ENCODE data around the gene ZNF649. TPM values are rescaled to one million over a fixed set of nuclear protein-coding genes. Genes with fewer than 3 reads are reported as not detected.

ZNF649 gene
- total and polyA plus RNA-seq, 2 of the 13 experiments (the other 11 are each of a cell fraction or from before 2014, with no cell fraction given) = 3.0 to 13.4 TPM

DNA sequence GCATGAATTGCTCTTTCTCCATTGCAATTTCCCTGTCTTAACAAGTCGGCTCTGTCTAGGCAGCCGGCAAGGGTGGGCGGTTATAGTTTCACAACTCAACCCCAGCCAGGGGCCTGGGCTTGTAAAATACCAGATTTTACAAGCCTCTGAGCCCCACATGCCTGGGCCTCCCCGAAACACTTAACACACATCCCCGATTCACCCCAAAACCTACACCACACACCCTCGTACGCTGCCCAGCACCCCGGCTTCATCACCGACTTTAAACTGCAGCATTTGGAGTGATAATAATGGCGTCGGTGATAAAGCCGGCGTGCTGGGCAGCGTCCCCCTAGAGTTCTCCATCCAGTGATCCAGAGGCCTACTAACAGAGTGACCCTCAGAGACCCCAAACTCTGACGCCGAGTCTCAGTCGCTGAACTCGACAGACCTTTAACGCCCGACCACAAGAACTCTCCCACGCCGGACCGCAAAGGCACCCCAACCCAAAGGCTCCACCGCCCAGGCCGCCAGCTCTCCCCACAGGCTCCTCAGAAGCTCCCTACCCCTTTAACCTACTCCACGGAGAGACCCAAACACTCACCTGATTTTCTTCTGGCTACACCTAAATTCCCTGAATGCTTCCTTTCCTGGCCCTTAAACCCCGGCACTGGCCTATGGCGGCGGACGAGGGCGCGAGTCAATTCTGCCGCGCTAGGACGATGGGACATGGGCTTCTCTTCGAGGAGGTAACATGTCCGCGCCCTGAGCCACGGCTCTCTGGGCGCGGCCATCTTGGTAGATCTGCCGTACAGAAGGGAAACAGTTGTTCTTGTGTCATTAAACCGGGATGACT is at the start of gene ZNF649 (continued):
- TF ChIP-seq FOXO1 (CRISPR knock-in tag; IDR thresholded peaks at IDR 0.05) = no peak
- TF ChIP-seq SPEN (CRISPR knock-in tag; IDR thresholded peaks at IDR 0.05; ENCODE audit: low read depth) = peak; percentile 73; the same call in 1 of the 2 replicates
- no peak for TF ChIP-seq ELF4 (CRISPR knock-in tag; IDR thresholded peaks at IDR 0.05; ENCODE audit: borderline replicate concordance)
- no peak for TF ChIP-seq ZNF431 (CRISPR knock-in tag; IDR thresholded peaks at IDR 0.05; ENCODE audit: borderline replicate concordance, low read depth)
- TF ChIP-seq TBP (CRISPR knock-in tag; IDR thresholded peaks at IDR 0.05) = no peak
- TF ChIP-seq KAT8 (CRISPR knock-in tag; IDR thresholded peaks at IDR 0.05) = peak; percentile 88
- 0 out of 2 replicates have a peak, but pooled peaks have one; percentile 19 for TF ChIP-seq MLX (CRISPR knock-in tag; IDR thresholded peaks at IDR 0.05)
- no peak for TF ChIP-seq SKIL (CRISPR knock-in tag; IDR thresholded peaks at IDR 0.05; ENCODE audit: borderline replicate concordance)
- 0 out of 2 replicates have a peak, but pooled peaks have one; percentile 27 for TF ChIP-seq RFXAP (CRISPR knock-in tag; IDR thresholded peaks at IDR 0.05; ENCODE audit: borderline replicate concordance)
- peak; percentile 69 for TF ChIP-seq ZNF501 (CRISPR knock-in tag; IDR thresholded peaks at IDR 0.05)
- no peak for TF ChIP-seq SNRNP70 (IDR thresholded peaks at IDR 0.05; ENCODE audit: low read depth, low read length)
- peak; percentile 52 for TF ChIP-seq ASH2L (IDR thresholded peaks at IDR 0.05; ENCODE audit: insufficient read length, low read depth, low read length)
- TF ChIP-seq MAFG (CRISPR knock-in tag; IDR thresholded peaks at IDR 0.05) = no peak
- TF ChIP-seq HNF4A (CRISPR knock-in tag; IDR thresholded peaks at IDR 0.05) = no peak
- no peak for TF ChIP-seq EEA1 (CRISPR knock-in tag; IDR thresholded peaks at IDR 0.05; ENCODE audit: borderline replicate concordance)
- peak; percentile 38; the same call in 1 of the 2 replicates for TF ChIP-seq PAXIP1 (CRISPR knock-in tag; conservative IDR thresholded peaks at IDR 0.05)
- 0 out of 2 replicates have a peak, but pooled peaks have one; percentile 32 for TF ChIP-seq ZFP82 (CRISPR knock-in tag; IDR thresholded peaks at IDR 0.05; ENCODE audit: borderline replicate concordance)
- no peak for TF ChIP-seq ZNF333 (CRISPR knock-in tag; IDR thresholded peaks at IDR 0.05; ENCODE audit: borderline replicate concordance)
- no peak for TF ChIP-seq HNRNPUL1 (IDR thresholded peaks at IDR 0.05; ENCODE audit: low read depth, low read length)
- peak; percentile 60 for TF ChIP-seq ERF (CRISPR knock-in tag; IDR thresholded peaks at IDR 0.05)
- peak; percentile 18; the same call in 1 of the 2 replicates for TF ChIP-seq MAFF (IDR thresholded peaks at IDR 0.05; ENCODE audit: low read depth, low read length)
- TF ChIP-seq ARNTL (CRISPR knock-in tag; IDR thresholded peaks at IDR 0.05) = 0 out of 2 replicates have a peak, but pooled peaks have one; percentile 52
- no peak for TF ChIP-seq JUN (CRISPR knock-in tag; IDR thresholded peaks at IDR 0.05)
